CD14-positive monocyte (primary cell): ENCODE results near the gene SIRPA. TPM values are rescaled to one million over a fixed set of nuclear protein-coding genes. Genes with fewer than 3 reads are reported as not detected.

Experiments
- DNase-seq, 3 donors: peaks; one replicate each; pipeline ENCODE4 v3.0.0-alpha.2; 2011 to 2022
- H2AFZ ChIP-seq: 2 replicates; pipeline ENCODE4 v1.6.0; 2012; ENCODE audit warnings: mild to moderate bottlenecking, low read depth, low read length, inconsistent platforms; ENCODE audit not compliant: insufficient read depth, poor library complexity, severe bottlenecking
- H3K27ac ChIP-seq, 2 donors: 1 replicate in 1 of 2; 2 replicates in 1 of 2; pipeline ENCODE4 v1.5.1; 2012 to 2013; ENCODE audit warnings: low read length in 2 of 2, control low read depth in 1 of 2, inconsistent platforms in 1 of 2, low read depth in 1 of 2, mild to moderate bottlenecking in 1 of 2
- H3K27me3 ChIP-seq, 2 donors: one replicate each; pipeline versions ENCODE4 v1.6.0 to v1.6.1; 2011 to 2013; ENCODE audit warnings: low read length in 2 of 2; ENCODE audit not compliant: control insufficient read depth in 2 of 2, insufficient read depth in 2 of 2
- H3K36me3 ChIP-seq, 2 donors: replicated peaks in 1 of 2; 1 replicate in 1 of 2; 2 replicates in 1 of 2; pipeline versions ENCODE4 v1.5.1 to v1.6.1; 2012 to 2013; ENCODE audit warnings: low read length in 2 of 2, control low read depth in 1 of 2, inconsistent platforms in 1 of 2, mild to moderate bottlenecking in 1 of 2; ENCODE audit not compliant: insufficient read depth in 2 of 2, control insufficient read depth in 1 of 2
- H3K4me1 ChIP-seq, 2 donors: 1 replicate in 1 of 2; 2 replicates in 1 of 2; pipeline versions ENCODE4 v1.5.1 to v1.6.1; 2012 to 2013; ENCODE audit warnings: low read length in 2 of 2, control low read depth in 1 of 2, inconsistent platforms in 1 of 2, mild to moderate bottlenecking in 1 of 2, moderate library complexity in 1 of 2; ENCODE audit not compliant: insufficient read depth in 2 of 2, control insufficient read depth in 1 of 2
- H3K4me2 ChIP-seq: replicated peaks from 2 replicates; pipeline ENCODE3; 2012; ENCODE audit warnings: low read length, moderate library complexity, mild to moderate bottlenecking; ENCODE audit not compliant: poor library complexity, severe bottlenecking; ENCODE audit errors: extremely low read depth
- H3K4me3 ChIP-seq, 3 experiments: fragments of 200-600 bp in 1 of 3; sonication (generic) in 1 of 3; replicated peaks in 1 of 3; 1 replicate in 2 of 3; 2 replicates in 1 of 3; pipeline ENCODE4 v1.5.1; 2011 to 2013; ENCODE audit warnings: low read length in 3 of 3, mild to moderate bottlenecking in 3 of 3, control low read depth in 2 of 3, low read depth in 2 of 3, inconsistent platforms in 1 of 3, moderate library complexity in 1 of 3
- H3K79me2 ChIP-seq: 2 replicates; pipeline ENCODE4 v1.6.0; 2012; ENCODE audit warnings: mild to moderate bottlenecking, control low read depth, inconsistent platforms, low read length, moderate library complexity; ENCODE audit not compliant: insufficient read depth
- H3K9ac ChIP-seq: 2 replicates; pipeline ENCODE4 v1.6.0; 2017; ENCODE audit warnings: low read length, mild to moderate bottlenecking; ENCODE audit not compliant: insufficient read depth, poor library complexity, severe bottlenecking
- H3K9me3 ChIP-seq, 2 donors: replicated peaks in 1 of 2; 1 replicate in 1 of 2; 2 replicates in 1 of 2; pipeline versions ENCODE4 v1.5.1 to v1.6.1; 2012 to 2013; ENCODE audit warnings: low read length in 2 of 2, control low read depth in 1 of 2; ENCODE audit not compliant: control insufficient read depth in 1 of 2, insufficient read depth in 1 of 2
- H4K20me1 ChIP-seq: 2 replicates; pipeline ENCODE4 v1.6.0; 2012; ENCODE audit warnings: mild to moderate bottlenecking, low read length, control low read depth, moderate library complexity; ENCODE audit not compliant: insufficient read depth
- H3K27ac Mint-ChIP-seq, 7 donors: one replicate each; pipeline ENCODE4 v1.8.0; 2020; ENCODE audit warnings: mild to moderate bottlenecking in 7 of 7, mixed read lengths in 7 of 7, moderate library complexity in 6 of 7, inconsistent platforms in 2 of 7
- H3K27me3 Mint-ChIP-seq, 3 donors: one replicate each; pipeline ENCODE4 v1.8.0; 2021 to 2022; ENCODE audit warnings: low read depth in 3 of 3, mild to moderate bottlenecking in 3 of 3, mixed read lengths in 3 of 3, moderate library complexity in 3 of 3, inconsistent platforms in 1 of 3
- H3K36me3 Mint-ChIP-seq, 2 donors: one replicate each; pipeline ENCODE4 v1.8.0; 2020; ENCODE audit warnings: mixed read lengths in 2 of 2, inconsistent platforms in 1 of 2, mild to moderate bottlenecking in 1 of 2
- H3K4me1 Mint-ChIP-seq: one replicate; pipeline ENCODE4 v1.8.0; 2020; ENCODE audit warnings: mild to moderate bottlenecking, mixed read lengths
- H3K4me3 Mint-ChIP-seq, 2 donors: one replicate each; pipeline ENCODE4 v1.8.0; 2020; ENCODE audit warnings: mild to moderate bottlenecking in 2 of 2, mixed read lengths in 2 of 2, moderate library complexity in 1 of 2
- H3K9me3 Mint-ChIP-seq, 7 donors: one replicate each; pipeline ENCODE4 v1.8.0; 2020 to 2022; ENCODE audit warnings: mixed read lengths in 7 of 7, mild to moderate bottlenecking in 6 of 7, moderate library complexity in 6 of 7, inconsistent platforms in 2 of 7
- CTCF ChIP-seq: fragments of 200-600 bp; IDR thresholded peaks from one replicate; pipeline ENCODE4 v1.8.0; 2022; ENCODE audit warnings: antibody characterized with exemption, mild to moderate bottlenecking
- WGBS: methylation state at CpG from one replicate; pipeline ENCODE4 v1.1.5; 2013; ENCODE audit warnings: missing lambda C conversion rate; ENCODE audit not compliant: insufficient coverage; 5-methylcytosine and 5-hydroxymethylcytosine counted together
- intact Hi-C, 2 donors: fragments of 100-400 bp; cut with micrococcal nuclease; formaldehyde crosslinking; loops; one replicate each; pipeline versions ENCODE4 v1.15.0 to v1.15.1; 2023
- polyA plus RNA-seq, 3 donors: library from polyadenylated mRNA; depleted of rRNA in 1 of 3; unstranded in 2 of 3; stranded (reverse) in 1 of 3; fragments of 300-500 nt in 2 of 3; fragments of >200 nt in 1 of 3; fragmentation: Illumina TruSeq in 2 of 3; gene quantifications; 1 replicate in 2 of 3; 2 replicates in 1 of 3; pipeline ENCODE4 v1.2.3, GENCODE V29; 2012 to 2021

Gene SIRPA
- polyA plus RNA-seq, 3 donors, result 28.4 to 126 (median 58.3) TPM

GRCh38 chr20:1908191-1908590 lies 13.0 kb downstream of the SIRPA start:
- no peaks in the 10 kb centered on the region for H3K4me1 ChIP-seq
- no peak overlapping the region for H3K9ac ChIP-seq
- no peak for TF ChIP-seq CTCF
- Mint-ChIP-seq H3K27me3 (peaks cover 0 to 3% (median 2%) of the 10 kb centered on the region in 3 donors), H3K9me3 (no peaks in the 10 kb centered on the region), H3K4me1 (peaks cover 20% of the 10 kb centered on the region), H3K27ac (peak overlapping the region in 3 of 7 donors; percentile 4 to 72 (median 47)), H3K36me3 (peaks cover 86 to 87% of the 10 kb centered on the region in 2 donors), H3K4me3 (no peak overlapping the region)
- H3K4me3 ChIP-seq, result no peak overlapping the region
- peaks cover 100% of the 10 kb centered on the region for H3K79me2 ChIP-seq
- peaks cover 88 to 100% of the 10 kb centered on the region in 2 donors for H3K36me3 ChIP-seq
- no peak overlapping the region for H2AFZ ChIP-seq
- DNase-seq, result no peak
- H4K20me1 ChIP-seq, result peaks cover 100% of the 10 kb centered on the region
- no peak overlapping the region for H3K4me2 ChIP-seq
- H3K27me3 ChIP-seq, result no peaks in the 10 kb centered on the region
- no peak overlapping the region for H3K27ac ChIP-seq
- intact Hi-C loops, result no loop called here
- no peaks in the 10 kb centered on the region for H3K9me3 ChIP-seq
- 98% methylated on average over 8 of the region's 9 CpGs for WGBS

- H3K4me3 Mint-ChIP-seq, result no peak overlapping the region
- H3K36me3 Mint-ChIP-seq, result peaks cover 83 to 87% of the 10 kb centered on the region in 2 donors
- Histone ChIP-seq H2AFZ (no peak overlapping the region), H3K4me2 (no peak overlapping the region), H3K27ac (peak overlapping the region in 1 of 2 donors; percentile 5), H3K9me3 (no peaks in the 10 kb centered on the region), H3K27me3 (no peaks in the 10 kb centered on the region), H3K4me1 (no peaks in the 10 kb centered on the region), H3K36me3 (peaks cover 89 to 100% of the 10 kb centered on the region in 2 donors), H3K79me2 (peaks cover 100% of the 10 kb centered on the region), H3K4me3 (no peak overlapping the region), H3K9ac (no peak overlapping the region), H4K20me1 (peaks cover 100% of the 10 kb centered on the region)
- H3K27me3 Mint-ChIP-seq, result peaks cover 0 to 3% (median 2%) of the 10 kb centered on the region in 3 donors
- H3K27ac Mint-ChIP-seq, result no peak overlapping the region
- peaks cover 23% of the 10 kb centered on the region for H3K4me1 Mint-ChIP-seq
- TF ChIP-seq CTCF, result no peak
- WGBS, result 100% methylated on average over 1 of the region's 4 CpGs
- intact Hi-C loops, result no loop called here
- DNase-seq, result no peak
- H3K9me3 Mint-ChIP-seq, result no peaks in the 10 kb centered on the region
Observed at GRCh38 chr20:1909097-1909496, 13.9 kb downstream of the SIRPA start.
